Cardiac septum (tissue), 1 donor: Measurements from ENCODE around the gene RIPOR2. TPM values are rescaled to one million over a fixed set of nuclear protein-coding genes. Genes with fewer than 3 reads are reported as not detected.

ENCODE experiments used
- DNase-seq: peaks from one replicate; pipeline ENCODE4 v3.0.0-alpha.2; 2020; ENCODE audit warnings: low spot score
- intact Hi-C: fragments of 100-400 bp; cut with DNase I; formaldehyde crosslinking; loops from one replicate; pipeline ENCODE4 v1.14.0; 2022
- total RNA-seq: library from RNA; stranded (reverse); fragmentation: NEBNext Ultra II Directional; extraction: Animal tissue kit (Norgen Biotek cat#: 25700); gene quantifications from one replicate; pipeline ENCODE4 v1.2.1, GENCODE V29; 2021
- donor health status: DM: no; HTN: no; CAD: no.

RIPOR2 gene
- total RNA-seq, 1 donor from 2014 or later: 11.2 TPM

DNA sequence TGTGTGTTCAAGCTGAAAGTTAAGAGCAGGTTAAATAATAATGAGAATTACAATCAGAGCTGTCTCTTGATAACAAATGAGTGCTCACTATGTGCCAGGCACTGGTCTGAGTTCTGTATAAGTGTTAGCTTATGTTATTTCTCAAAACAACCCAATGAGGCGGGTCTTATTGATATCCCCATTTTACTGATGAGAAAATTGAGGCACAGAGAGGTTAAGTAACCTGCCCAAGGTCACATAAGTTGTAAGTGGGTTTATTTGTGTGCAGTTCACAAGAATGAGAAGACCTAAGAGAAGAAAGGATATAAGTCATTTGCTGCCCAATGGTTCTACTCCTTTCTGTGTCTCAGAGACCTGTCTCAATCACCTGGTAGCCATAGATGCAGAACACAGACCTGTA lies 103.0 kb downstream of the RIPOR2 start:
- DNase-seq: no peak
- intact Hi-C loops: no loop called here

DNA sequence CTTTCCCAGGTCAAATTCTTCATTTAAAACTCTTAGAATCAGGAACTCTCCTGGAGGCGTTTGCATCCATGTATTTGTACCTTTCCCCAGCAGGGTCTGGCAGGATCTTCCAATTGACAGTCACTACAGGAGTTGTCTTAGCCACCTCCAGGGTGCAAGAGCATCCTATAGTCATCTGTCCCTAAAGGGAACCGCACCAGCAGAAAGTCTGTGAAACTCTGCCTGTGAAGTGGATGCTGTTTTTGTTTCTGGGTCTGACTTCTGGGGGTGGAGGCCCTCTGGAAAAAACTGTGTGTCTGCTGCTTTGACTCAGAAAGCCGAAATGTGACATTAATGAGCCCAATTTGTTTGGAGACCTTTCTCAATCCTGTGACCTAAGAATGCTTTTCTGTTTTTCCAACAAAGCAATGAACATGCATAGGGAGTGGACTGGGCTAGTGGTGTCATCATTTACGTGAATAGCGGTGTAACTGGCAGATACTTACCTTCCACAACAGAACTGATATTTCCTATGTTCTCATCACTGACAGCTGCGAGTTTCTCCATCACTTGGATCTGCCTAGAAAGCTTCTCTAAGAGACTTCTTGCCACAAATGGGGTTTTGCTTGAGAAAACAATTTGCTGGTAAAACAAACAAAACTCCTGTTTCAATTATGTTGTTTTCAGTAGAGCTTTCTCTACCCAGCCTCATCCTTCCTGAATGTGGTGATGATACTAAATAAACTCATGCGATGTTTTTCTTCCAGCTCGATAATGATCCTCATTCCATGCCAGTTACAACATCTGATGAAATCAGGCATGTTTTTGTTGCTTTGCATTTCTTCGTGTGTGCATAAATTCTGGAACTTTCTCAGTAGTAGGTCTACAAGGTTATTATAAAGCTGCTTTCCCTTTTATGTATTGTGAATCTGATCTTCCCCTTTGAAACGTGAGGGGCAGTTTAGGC lies 103.7 kb downstream of the RIPOR2 start:
- intact Hi-C loops: no loop called here
- no peak for DNase-seq

DNA sequence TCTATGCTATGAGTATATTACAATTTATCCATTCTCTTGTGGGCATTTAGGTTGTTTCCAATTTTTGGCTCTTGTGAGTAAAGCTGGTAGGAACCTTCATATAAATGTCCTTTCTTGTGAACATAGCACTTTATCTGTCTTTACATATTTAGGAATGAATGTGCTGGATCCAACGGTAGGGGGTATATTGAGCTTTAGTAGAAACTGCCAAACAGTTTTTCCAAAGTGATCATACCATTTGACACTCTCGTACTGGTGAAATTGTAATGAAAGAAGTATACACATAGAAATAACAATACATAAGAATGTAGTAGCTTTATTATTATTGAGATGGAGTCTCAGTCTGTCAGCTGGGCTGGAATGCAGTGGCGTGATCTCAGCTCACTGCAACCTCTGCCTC lies 106.1 kb downstream of the RIPOR2 start:
- intact Hi-C loops: no loop called here
- DNase-seq: no peak

DNA sequence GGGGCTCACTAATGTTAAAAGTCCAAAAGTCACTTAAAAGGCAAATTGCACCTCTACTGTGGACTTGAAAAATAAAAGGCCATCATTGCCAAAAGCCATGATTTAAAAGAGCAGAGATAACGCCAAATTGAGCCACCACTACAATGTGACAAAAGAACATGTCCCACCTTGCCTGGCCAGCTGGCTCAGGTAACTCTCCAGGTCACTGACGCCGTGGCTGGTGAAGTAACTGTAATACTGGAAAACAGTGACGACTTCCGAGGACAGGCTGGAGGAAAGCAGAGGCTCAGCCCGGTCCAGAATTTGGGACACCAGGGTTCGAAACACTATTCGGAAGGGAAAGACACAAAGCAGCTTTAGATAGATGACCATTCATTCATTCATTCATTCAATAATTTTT lies 107.8 kb downstream of the RIPOR2 start:
- DNase-seq: no peak
- intact Hi-C loops: no loop called here

DNA sequence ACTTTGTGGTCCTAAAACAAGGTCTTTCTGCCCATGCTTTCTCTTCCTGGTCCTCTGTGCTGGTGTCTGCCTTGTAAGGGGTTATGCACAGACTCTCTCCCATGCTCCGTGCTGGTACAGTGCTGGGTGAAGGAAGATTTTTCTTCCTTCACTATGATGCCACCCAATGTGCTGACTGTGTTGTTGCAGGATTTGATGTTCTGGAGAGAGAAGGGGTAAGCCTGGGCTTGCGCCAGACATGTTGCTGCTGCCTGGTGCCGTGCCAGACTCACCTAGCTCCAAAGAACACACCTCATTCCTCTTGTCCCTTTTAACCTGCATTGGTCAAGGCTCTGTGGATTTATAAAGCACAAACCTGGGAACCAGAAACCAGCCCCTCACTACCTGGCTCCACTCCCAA lies 108.6 kb downstream of the RIPOR2 start:
- intact Hi-C loops: no loop called here
- no peak for DNase-seq

DNA sequence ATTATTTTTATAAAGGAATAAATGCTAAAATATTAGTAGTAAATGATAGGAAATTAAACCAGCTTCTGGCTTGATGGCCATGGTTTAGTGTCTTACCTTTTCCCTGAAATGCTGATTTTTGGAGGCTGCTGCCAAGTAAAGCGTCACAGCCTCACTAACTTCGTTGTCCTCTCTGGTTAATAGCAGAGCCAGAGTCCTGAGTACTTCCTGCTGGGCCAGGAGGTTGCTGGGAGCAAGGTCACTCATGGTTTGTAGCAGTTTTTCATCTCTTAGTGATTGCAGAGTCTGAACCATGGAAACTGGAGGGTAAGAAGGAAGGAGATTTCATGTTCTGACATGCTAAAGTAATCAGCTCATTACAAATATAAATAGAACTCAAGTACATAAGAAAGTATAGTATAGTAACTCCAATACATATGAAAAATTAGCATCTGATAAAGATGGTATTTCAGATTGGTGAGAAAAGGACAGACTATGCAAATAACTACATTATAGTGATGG lies 110.6 kb downstream of the RIPOR2 start:
- intact Hi-C loops: no loop called here
- DNase-seq: no peak

DNA sequence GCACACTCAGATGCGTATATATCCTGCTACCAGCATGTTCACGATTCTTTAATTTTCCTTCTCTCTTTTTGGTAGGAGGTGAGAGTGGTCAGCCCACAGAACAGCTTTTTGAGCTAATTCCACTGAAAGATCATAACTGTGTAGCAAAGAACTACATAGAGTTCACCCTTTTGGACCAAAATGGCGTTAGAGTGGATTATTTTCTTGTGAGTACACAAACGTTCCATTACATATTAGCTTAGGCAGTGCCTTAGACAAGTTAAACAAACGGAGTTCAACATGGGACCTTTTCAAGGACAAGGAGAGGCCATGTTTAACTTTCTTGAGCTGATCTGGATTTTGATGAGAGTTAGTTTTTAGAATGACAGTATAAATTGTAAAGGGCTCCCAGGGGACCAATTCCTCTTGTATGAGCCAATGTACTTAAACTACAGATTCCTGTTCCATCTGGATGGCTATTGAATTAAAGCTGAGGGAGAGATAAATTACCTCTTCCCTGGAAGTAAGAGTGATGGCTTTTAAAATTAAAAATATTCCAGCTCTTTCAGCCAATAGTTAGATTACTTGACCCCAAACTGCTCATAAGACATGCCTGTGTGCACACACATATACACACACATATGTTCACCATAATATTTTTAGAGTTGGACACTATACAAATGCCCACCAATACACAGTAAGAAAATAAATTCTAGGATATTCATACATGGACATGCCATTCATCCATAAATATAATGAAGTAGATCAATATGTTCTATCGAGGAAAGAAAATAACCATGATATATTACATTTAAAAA lies 111.4 kb downstream of the RIPOR2 start:
- intact Hi-C loops: no loop called here
- DNase-seq: no peak

DNA sequence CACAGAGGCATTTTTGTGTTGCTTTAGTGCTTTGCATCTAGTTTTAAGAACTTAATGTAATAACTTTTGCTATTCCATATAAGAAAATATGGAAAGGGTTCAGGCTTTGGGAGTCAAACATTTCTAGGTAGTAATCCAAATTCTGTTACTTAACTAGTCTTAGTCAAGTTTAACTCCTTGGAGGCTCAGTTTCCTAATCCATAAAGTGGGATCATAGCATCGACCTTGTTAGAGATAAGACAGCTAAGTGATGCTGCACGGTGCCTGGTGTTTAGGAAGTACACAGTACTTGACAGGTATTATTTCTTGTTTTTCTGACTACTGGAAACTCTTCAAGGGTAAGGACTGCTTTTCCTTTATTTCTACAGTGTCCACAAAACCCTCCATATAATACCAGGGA lies 112.6 kb downstream of the RIPOR2 start:
- no peak for DNase-seq
- intact Hi-C loops: no loop called here

DNA sequence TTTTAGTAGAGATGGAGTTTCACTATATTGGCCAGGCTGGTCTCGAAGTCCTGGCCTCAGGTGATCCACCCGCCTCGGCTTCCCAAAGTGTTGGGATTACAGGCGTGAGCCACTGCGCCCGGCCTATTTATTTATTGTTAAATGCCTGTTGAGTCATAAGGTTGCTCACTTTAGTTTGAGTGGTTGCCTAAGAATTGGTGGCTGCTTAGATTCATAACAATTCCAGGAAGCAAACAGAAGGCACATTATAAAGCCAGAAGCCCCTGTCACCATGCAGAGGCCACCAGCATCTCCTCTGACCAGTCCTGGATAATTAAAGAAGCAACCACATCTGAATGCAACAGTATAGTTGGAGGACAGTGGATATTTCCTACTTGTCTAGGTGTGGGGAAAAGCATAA lies 113.1 kb downstream of the RIPOR2 start:
- intact Hi-C loops: no loop called here
- no peak for DNase-seq

DNA sequence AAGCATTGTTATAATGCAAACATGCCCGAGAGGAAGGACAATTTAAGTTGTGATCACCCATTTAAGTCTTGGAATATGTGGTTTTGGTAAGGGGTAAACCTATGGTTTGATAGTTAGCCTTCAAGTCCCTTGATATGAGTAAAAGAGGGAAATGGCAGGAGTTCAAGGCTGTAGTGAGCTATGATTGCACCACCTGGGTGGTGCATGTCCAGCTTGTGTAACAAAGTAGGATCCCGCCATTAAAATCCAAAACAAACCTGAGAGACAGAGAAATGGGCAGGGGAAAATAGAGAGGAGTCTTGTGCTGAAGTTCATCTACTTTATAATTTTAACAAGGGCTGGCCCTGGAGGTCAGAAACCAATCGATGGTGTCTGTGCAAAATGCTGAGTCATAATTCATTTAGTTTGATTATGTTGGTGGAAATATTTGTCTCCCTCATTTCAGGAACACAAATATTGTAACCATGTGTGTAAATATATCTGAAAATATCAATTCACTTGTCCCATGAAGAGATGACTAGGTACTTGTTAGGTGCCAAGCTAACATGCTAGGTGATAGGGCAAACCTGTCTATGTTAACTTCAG lies 113.8 kb downstream of the RIPOR2 start:
- DNase-seq: no peak
- intact Hi-C loops: no loop called here

DNA sequence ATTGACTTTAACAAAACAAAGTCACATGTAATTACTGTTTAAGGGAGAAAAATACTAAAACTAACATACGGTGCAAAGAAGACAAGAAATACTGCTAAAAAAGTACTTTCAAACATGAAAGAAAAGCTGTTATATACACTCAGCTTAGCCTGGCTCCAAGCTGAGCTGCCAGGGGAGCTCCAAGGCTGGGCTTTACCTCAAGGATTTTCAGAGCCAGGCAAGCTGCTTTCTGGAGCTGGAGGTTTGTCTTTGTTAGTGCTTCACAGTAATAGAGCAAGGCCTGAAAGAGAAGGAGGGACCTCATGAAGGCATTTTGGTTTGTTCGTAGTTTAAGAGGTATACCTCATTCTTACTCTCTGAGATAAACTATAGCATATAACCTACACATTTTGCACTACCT lies 117.4 kb downstream of the RIPOR2 start:
- no peak for DNase-seq
- intact Hi-C loops: no loop called here

DNA sequence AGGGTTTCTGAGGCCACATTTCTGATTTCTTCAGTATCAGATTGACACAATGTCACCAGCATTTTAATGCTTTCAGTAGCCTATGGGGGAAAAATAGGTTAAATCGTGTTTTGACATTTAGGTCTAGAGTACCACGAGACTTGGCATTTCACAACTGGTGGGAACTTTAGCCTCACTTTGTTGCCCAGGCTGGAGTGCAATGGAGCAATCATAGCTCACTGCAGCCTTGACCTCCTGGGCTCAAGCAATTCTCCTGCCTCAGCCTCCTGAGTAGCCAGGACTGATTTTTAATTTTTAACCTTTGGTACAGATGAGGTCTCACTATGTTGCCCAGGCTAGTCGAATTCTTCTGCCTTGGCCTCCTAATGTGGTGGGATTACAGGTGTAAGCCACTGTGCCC lies 126.0 kb downstream of the RIPOR2 start:
- intact Hi-C loops: no loop called here
- no peak for DNase-seq

DNA sequence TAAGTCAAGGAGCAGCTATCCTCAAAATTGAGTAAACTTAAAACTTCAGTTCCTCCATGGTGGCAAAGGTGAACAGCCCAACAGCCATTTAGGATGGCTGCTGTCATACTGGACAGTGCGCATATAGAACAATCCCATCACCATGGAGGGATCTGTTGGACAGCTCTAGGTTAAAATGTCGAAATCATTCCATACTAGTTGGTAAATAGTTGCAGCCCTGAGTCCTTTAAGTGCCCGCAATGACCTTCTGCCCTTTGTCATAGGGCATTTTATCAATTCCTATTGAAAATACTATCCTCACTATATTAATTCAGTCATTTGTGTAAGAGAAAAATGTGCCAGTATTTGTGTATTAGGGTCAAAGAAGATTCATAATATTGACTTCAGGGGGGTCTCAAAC lies 128.2 kb downstream of the RIPOR2 start:
- DNase-seq: no peak
- intact Hi-C loops: no loop called here

DNA sequence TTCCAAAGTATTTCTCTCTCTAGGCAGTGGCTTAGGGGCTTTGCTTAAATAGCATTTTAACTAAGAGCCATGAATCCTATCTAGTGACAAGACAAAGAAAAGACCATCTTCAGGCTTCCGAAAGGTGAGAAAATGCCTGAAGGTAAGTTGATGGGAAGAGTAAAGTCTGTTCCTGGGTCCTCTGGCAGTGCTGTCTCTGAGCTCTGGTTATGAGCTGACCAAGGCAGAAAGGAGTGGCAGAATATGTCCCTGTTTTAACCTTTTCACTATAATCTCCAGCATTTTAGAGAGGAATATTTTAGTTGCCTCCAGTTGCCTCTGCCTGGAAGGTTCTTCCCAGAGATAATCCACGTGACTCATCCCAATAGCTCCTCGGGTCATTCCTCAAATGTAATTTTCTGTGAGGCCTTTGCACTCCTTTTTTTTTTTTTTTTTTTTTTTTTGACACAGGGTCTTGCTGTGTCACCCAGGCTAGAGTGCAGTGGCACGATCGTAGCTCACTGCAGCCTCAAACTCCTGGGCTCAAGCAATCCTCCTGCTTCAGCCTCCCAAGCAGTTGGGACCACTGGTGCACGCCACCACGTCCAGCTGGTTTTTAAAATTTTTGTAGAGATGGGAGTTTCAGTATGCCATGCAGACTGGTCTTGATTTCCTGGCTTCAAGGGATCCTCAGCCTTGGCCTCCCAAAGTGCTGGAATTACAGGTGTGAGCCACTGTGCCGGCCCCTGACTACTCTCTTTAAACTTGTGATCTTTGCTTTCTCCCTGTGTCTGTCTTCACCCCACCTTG lies 133.3 kb downstream of the RIPOR2 start:
- DNase-seq: no peak
- intact Hi-C loops: no loop called here

DNA sequence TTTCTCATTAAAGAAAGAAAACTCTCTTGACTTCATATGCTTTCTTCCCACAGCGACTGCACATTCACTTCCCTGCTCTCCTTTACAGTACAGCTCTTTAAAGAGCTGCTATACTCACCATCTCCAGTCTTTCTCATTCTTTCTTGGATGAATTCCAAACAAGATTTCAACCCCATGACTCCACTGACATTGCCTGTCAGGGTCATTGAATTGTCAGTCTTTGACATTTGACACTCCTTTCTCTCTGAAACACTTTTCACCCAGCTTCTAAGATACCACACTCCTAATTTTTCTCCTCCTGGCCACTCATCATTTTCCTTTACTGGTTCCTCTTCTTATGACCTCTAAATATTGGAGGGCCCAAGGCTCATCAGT lies 136.2 kb downstream of the RIPOR2 start:
- intact Hi-C loops: no loop called here
- no peak for DNase-seq

DNA sequence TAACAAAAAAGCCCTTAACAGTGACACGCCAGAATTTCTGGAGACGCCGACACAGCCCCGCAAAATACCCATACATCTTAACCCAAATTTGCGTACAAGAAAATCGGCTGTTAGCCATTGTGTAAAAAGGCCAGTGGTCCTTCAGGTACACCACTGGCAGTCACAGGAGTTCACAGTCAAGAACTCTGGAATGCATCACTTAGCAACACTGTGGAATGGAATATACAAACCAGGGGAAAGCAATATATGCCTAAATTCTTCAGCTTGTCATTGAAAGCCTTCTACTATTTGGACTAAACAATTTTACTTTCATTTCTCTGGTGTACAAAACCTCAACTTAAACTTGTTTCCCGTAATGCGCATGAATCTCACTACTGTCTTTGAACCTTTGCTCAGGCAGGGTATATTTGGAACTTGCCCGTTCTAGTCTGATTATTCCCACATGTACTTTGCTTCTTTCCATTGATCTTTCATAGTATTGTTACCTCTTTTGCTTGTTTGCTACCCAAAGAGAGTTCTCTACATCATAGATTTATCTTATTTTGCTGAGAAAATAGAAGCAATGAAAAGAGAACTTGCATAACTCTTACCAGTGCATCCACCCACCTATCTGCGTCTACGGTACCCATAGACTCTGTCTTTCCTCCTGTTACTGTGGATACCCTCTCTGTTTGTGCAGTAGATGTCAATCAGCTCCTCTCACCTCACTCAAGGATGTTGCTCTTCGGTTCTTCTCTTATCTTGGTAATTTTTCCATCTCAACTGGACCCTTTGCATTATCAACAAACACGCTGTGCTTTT lies 136.8 kb downstream of the RIPOR2 start, which contains the start of gene ARMH2:
Gene ARMH2, minus strand, starts transcription at position 178 of the 801 bp plus-strand sequence. Its CDS starts 60 bp downstream, at position 118.
- no peak for DNase-seq

DNA sequence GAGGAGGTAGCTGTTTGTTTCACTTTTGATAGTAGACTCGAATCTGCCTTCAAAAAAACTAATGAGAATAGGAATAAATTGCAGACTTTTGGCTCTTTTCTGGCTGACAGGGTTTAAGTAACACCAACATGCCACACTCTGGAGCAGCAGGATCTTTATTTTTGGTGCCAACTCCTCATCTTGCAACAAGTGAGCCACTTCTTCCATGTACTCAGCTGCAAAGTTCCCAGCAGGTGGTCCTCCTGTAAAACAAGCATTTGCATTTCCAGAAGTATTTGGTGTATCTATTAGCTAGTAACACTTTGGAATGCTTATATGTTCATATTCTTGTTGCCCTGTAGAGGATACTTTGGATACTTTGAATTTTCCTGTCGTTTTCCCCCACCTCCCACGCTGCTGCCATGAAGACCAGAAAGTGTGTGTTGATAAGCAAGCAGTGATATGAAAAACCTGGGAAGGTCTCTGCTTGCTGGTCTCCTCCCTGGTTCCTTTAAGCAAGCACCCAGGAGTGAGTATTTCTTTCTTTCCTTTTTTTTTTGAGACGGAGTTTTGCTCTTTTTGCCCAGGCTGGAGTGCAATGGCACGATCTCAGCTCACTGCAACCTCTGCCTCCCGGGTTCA lies 138.1 kb downstream of the RIPOR2 start:
- DNase-seq: no peak
- intact Hi-C loops: no loop called here

More for the DNA sequence above, 136.8 kb downstream of the RIPOR2 start, which contains the start of gene ARMH2:
- intact Hi-C loops: no loop called here

DNA sequence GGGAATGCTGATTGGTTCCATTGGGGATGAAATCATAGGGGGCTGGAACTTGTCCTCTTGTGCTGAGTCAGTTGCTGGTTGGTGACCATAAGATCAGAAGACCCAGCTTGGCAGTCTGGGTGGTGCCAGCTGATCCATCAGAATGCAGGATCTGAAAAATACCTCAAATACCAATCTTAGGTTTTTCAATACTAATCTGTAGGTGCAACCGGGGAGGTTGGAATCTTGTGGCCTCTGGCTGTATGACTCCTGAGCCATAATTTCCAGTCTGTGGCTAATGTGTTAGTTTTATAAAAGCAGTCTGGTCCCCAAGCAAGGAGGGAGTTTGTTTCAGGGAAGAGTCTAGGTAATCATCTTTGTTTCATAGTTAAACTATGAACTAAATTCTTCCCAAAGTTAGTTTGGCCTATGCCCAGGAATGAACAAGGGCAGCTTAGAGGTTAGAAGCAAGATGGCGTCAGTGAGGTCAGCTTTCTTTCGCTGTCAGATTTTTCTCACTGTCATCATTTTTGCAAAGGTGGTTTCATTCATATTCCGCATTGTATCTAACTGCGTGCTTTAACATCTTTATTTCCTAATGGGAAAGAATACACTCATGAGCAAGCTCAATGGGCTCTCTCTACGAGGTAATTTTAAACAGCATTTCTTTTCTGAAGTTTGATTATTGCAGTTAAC lies 139.0 kb downstream of the RIPOR2 start:
- intact Hi-C loops: no loop called here
- DNase-seq: no peak
